Skin of body (tissue), 3 donors: ENCODE data around the gene GOLGA8B. TPM values are rescaled to one million over a fixed set of nuclear protein-coding genes. Genes with fewer than 3 reads are reported as not detected.
"Not testable (repeated sequence)": the region's sequence is repeated elsewhere in the genome, so short reads cannot be mapped to it uniquely, and the experiment has no call there.

Source experiments
- DNase-seq: peaks from one replicate; lab custom pipeline; 2025; lab: John Stamatoyannopoulos, UW
- small RNA-seq: library from RNA; depleted of rRNA; stranded (forward); fragments of <200 nt; gene quantifications from one replicate; pipeline ENCODE3, GENCODE V24; 2014; ENCODE audit warnings: low replicate concordance
- total RNA-seq: library from RNA; depleted of rRNA; stranded (reverse); fragments of >200 nt; gene quantifications from one replicate; pipeline ENCODE4 v1.2.3, GENCODE V29; 2014

GOLGA8B gene
- total RNA-seq, 1 donor from 2014 or later, result 12.3 TPM

- DNase-seq, result not testable (repeated sequence)
Observed at GRCh38 chr15:34559764-34560163, 23.7 kb downstream of the GOLGA8B start.

- DNase-seq, result not testable (repeated sequence)
Observed at GRCh38 chr15:34555162-34555561, 28.3 kb downstream of the GOLGA8B start.

DNA sequence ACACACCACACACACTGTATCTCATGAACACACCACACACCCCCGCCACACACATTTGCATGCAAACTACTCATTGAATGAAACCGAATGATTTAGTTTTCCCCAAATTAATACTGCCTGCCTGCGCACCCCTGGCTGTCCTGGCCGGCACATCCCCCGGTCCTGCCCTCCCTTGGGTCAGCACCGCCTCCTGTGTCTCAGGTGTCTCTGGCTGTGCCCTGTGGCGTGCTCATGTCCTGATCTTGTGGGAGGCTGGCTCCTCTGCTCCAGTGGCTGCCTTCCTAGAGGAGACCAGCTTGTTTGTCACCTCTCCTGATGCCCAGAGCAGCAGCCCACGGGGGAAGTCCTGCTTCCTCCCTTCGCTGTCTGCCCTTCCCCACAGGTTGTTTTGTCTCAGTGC, 28.7 kb downstream of the GOLGA8B start:
- not testable (repeated sequence) for DNase-seq

- not testable (repeated sequence) for DNase-seq
Observed at GRCh38 chr15:34554126-34554525, 29.3 kb downstream of the GOLGA8B start.

GRCh38 chr15:34550129-34550528, 33.3 kb downstream of the GOLGA8B start:
- DNase-seq, result not testable (repeated sequence)

DNA sequence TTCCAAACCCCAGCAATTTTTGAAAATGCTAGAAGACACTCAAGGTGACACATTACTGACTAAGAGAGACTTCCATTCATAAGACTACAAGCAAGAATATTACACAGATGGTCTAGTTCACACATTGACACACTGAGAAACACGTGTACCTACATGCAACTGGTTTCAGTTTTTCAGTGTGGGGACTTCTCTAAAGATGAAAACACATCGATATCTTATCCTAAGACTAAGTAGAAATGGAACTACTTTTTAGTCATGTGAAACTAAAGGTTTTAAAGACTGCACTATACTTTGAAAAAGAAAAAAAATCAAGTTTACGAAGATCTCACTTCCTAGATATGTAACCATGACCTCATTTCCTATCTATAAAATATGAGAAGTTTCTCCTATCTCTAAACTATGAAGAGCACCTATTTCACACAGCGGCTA, 34.1 kb downstream of the GOLGA8B start:
- not testable (repeated sequence) for DNase-seq

DNA sequence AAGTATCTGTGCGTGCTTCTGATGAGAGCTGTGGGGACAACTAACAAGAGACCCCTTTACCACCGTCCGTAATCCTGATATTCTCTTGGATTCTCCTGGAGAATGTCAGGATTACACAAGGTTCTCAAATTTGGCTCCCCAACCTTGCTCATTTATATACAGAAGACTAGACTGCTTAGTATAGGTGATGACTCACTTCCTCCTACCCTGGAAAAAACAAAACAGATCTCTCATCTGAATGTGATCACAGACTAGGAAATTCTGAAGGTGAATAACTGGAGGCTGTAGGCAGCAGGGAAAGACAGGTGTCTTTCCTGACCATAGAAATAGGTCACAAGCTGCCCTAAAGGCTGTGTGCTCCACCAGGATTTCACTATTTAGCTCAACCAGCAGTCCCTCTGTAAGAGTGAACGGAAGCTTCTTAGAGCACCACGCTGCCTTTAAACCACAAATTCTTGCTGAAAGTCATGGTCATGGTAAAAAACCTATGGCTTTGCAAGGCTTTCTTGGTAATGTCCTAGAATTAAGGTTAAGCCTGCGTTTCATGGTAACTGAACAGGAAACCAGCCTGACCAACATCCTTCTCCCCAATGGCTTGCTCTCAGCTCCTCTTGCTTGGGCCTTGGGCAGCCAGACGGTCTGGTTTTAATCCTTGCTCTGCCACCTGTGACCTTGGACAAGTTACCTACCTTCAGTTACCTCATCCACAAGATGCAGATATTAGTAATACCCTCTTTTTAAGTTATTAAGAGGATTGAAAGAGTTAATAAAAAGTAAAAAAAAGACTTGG, 39.4 kb downstream of the GOLGA8B start:
- DNase-seq, result not testable (repeated sequence)

DNA sequence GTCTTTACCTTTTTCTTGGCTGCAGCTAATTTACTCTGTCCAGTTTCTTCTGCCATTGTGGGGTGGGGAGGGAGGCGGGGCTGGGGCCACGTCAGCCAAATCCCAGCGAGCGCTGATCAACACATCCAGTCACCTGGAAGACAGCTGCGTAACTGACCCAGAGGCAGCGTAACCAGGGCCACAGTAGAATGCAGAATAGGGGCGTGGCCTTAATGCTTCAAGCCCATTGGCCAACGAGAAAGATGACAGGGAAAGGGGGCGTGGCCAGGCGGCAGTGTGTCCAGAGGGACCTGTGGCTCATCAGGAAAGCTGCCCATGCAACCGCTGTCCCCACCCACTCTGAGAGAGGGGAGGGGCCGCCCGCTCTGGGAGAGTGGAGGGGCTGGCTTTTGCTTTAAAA, 47.6 kb downstream of the GOLGA8B start:
- not testable (repeated sequence) for DNase-seq

Small RNAs within 50 kb of the gene (small RNA-seq; reads per million reads assigned to genes)
- gene RF00425, result 0.14 reads per million

Other genes with a start within 250 kb of the GOLGA8B start
- 18.3 TPM for gene SLC12A6, start 245.9 kb downstream of the GOLGA8B start, total RNA-seq
- gene NOP10, start 240.5 kb downstream of the GOLGA8B start, total RNA-seq, result 68.3 TPM
- gene NUTM1, start 240.3 kb downstream of the GOLGA8B start, total RNA-seq, result not detected
- 7.6 TPM for gene LPCAT4, start 216.5 kb downstream of the GOLGA8B start, total RNA-seq
- 41.5 TPM for gene GOLGA8A, start 145.8 kb downstream of the GOLGA8B start, total RNA-seq
- gene GJD2, start 171.3 kb upstream of the GOLGA8B start, total RNA-seq, result not detected
- gene ACTC1, start 211.9 kb upstream of the GOLGA8B start, total RNA-seq, result 126 TPM